Stimulated activated CD8-positive, alpha-beta memory T cell treated with anti-CD3 and anti-CD28 coated beads, Interleukin-7, amount 100 ng/mL, for 1 hour (primary cell): ENCODE results near the gene PHC3.

Experiments used
- DNase-seq, 2 donors: peaks; one replicate each; pipeline ENCODE4 v3.0.0-alpha.2; 2020; ENCODE audit warnings: low read depth in 2 of 2

The PHC3 gene

GRCh38 chr3:170043506-170043905 lies 138.0 kb downstream of the PHC3 start:
- DNase-seq = no peak

DNA sequence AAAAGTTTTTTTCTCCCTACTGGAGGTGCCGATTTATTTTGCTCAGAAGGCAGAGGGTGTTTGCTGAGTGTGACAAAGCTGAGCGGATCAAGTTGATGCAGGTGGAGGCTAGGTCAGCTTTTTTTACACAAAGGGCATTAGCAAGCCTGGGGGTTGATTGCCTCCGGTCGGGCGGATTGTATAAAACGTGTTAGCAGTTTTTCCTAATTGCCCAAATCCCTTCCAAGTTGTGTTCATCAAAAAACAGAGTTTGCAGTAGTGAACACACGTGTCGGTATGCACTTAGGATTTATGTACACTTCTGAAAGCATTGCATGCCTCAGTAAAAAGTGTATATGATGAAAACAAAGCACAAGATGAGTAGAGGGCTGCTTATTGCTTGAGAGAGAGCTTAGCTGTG lies 141.1 kb downstream of the PHC3 start:
- no peak for DNase-seq

- DNase-seq = peak in 1 of 2 donors; percentile 10
Observed at GRCh38 chr3:170038434-170039110, 143.0 kb downstream of the PHC3 start.
